ENCODE data around the gene ANXA2.

DNA sequence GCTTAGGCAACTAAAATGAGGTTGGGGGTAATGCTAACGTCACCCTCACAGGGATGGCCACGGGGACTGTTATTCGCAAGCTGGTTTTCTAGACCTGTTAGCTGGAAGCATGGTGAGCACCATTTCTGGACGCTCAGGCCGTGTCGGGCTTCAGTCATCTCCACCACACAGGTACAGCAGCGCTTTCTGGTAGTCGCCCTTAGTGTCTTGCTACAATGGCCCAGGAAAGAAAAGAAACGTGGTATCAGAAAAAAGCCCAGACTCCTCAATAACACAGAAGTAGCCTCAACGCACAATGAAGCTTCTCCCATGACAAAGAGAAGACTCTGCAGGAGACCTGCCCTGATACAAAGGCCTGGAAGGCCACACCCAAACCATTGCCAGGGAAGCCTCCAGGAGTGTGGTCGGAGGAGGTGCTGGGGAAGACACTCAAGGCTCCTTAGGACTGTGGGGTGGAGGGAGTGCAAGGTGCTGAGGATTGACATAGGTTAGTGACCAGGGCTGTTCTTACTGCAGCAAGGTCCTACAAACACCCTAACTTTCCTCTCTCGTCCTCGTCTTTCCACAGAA is 50.2 kb downstream of the ANXA2 start:
- TF ChIP-seq, protein P1, sequence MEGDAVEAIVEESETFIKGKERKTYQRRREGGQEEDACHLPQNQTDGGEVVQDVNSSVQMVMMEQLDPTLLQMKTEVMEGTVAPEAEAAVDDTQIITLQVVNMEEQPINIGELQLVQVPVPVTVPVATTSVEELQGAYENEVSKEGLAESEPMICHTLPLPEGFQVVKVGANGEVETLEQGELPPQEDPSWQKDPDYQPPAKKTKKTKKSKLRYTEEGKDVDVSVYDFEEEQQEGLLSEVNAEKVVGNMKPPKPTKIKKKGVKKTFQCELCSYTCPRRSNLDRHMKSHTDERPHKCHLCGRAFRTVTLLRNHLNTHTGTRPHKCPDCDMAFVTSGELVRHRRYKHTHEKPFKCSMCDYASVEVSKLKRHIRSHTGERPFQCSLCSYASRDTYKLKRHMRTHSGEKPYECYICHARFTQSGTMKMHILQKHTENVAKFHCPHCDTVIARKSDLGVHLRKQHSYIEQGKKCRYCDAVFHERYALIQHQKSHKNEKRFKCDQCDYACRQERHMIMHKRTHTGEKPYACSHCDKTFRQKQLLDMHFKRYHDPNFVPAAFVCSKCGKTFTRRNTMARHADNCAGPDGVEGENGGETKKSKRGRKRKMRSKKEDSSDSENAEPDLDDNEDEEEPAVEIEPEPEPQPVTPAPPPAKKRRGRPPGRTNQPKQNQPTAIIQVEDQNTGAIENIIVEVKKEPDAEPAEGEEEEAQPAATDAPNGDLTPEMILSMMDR (IDR thresholded peaks at IDR 0.05; ENCODE audit: low read depth, low read length), result no peak
- no peak for TF ChIP-seq MYC (IDR thresholded peaks at IDR 0.05; ENCODE audit: low read depth, low read length)
